SU-DHL-6 (cell line): ENCODE measurements around the gene IFNG.

ENCODE experiments used
- EZH2phosphoT487 ChIP-seq: fragments of 200-600 bp; sonication (generic), shearing (Covaris generic); conservative IDR thresholded peaks from 2 replicates; pipeline ENCODE4 v1.6.1; 2018; ENCODE audit warnings: mild to moderate bottlenecking, antibody characterized with exemption, low read length, moderate library complexity, mixed read lengths
- TF ChIP-seq, protein P1 (sequence below): fragments of 200-600 bp; sonication (generic); IDR thresholded peaks from one replicate; pipeline ENCODE4 v1.5.1; 2017; ENCODE audit warnings: antibody characterized with exemption, mild to moderate bottlenecking, low read length, moderate library complexity; ENCODE audit not compliant: insufficient read depth, poor library complexity, severe bottlenecking

DNA sequence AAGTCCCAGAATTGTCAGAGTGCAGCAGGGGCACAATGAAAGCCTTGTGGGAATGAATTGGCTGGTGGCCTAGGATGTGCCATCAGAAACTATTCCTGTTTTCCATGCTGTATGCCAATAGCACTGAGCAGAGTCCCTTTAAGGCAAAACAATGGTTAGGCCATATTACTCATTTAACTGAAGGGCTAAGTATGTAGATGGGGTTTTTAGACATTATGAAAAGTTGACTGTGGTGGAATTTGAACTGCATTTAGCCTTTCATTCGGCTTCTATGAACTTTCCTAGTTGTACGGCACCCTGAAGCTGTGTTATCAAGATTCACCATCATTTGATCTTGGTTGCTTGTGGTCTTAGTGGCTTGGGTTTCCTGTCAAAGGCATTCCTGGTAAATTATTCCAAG lies 41.3 kb upstream of the IFNG start:
- TF ChIP-seq, protein P1, sequence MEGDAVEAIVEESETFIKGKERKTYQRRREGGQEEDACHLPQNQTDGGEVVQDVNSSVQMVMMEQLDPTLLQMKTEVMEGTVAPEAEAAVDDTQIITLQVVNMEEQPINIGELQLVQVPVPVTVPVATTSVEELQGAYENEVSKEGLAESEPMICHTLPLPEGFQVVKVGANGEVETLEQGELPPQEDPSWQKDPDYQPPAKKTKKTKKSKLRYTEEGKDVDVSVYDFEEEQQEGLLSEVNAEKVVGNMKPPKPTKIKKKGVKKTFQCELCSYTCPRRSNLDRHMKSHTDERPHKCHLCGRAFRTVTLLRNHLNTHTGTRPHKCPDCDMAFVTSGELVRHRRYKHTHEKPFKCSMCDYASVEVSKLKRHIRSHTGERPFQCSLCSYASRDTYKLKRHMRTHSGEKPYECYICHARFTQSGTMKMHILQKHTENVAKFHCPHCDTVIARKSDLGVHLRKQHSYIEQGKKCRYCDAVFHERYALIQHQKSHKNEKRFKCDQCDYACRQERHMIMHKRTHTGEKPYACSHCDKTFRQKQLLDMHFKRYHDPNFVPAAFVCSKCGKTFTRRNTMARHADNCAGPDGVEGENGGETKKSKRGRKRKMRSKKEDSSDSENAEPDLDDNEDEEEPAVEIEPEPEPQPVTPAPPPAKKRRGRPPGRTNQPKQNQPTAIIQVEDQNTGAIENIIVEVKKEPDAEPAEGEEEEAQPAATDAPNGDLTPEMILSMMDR, result no peak
- no peak for TF ChIP-seq EZH2phosphoT487
